Measurements from ENCODE around the gene PKLR.

DNA sequence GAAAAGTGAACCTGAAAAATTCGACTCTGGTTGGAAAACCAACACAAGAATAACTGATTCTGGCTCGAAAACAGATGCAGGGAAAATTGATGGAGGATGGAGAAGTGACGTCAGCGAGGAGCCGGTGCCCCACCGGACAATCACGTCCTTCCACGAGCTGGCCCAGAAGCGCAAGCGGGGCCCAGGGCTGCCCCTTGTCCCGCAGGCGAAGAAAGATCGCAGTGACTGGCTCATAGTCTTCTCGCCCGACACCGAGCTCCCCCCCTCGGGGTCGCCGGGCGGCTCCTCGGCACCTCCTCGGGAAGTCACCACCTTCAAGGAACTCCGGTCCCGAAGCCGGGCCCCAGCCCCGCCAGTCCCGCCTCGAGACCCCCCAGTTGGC lies 21.3 kb upstream of the PKLR start:
- TF ChIP-seq, protein P1, sequence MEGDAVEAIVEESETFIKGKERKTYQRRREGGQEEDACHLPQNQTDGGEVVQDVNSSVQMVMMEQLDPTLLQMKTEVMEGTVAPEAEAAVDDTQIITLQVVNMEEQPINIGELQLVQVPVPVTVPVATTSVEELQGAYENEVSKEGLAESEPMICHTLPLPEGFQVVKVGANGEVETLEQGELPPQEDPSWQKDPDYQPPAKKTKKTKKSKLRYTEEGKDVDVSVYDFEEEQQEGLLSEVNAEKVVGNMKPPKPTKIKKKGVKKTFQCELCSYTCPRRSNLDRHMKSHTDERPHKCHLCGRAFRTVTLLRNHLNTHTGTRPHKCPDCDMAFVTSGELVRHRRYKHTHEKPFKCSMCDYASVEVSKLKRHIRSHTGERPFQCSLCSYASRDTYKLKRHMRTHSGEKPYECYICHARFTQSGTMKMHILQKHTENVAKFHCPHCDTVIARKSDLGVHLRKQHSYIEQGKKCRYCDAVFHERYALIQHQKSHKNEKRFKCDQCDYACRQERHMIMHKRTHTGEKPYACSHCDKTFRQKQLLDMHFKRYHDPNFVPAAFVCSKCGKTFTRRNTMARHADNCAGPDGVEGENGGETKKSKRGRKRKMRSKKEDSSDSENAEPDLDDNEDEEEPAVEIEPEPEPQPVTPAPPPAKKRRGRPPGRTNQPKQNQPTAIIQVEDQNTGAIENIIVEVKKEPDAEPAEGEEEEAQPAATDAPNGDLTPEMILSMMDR (IDR thresholded peaks at IDR 0.05 in 8 of 11, conservative IDR thresholded peaks at IDR 0.05 in 3 of 11): no peak
- no peak for TF ChIP-seq POLR2A (IDR thresholded peaks at IDR 0.05)

All from spleen (tissue), 7 donors.